Measurements from ENCODE around the gene PPP1R37.

DNA sequence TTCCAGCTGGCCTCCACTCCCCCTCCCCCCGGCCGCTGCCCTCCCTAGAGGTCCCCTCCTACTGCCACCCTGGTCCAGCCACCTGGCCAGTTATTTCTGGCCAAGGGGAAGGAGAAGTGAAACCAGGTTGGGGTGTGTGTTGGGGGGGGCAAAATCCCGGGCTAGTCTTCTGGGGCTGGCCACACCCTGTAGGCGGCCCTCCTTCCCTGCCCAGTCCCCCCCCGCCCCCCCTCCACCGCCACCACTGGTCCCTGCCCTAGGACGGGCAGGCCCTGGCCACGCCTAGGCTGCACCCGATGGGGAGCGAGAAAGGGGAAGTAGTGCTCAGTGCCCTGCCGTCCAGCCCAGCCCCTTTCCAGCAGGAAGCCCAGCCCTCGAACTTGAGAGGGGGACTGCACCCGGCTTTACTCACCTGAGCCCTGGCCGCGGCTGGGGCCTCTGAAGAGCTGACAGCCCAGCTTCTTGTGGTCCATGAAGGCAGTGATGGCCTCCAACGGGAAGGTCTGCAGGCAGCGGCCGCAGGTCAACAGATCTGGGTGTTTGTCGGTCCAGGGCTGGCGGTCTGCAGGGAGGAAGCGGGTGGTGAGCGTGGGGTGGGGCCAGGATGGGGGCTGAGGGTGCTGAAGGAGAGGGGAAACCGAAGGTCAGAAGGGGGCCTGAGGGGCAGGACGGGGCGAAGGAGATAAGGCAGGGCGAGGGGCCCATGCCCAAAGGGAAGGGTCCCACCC, 17.5 kb upstream of the PPP1R37 start:
- TF ChIP-seq, protein P1, sequence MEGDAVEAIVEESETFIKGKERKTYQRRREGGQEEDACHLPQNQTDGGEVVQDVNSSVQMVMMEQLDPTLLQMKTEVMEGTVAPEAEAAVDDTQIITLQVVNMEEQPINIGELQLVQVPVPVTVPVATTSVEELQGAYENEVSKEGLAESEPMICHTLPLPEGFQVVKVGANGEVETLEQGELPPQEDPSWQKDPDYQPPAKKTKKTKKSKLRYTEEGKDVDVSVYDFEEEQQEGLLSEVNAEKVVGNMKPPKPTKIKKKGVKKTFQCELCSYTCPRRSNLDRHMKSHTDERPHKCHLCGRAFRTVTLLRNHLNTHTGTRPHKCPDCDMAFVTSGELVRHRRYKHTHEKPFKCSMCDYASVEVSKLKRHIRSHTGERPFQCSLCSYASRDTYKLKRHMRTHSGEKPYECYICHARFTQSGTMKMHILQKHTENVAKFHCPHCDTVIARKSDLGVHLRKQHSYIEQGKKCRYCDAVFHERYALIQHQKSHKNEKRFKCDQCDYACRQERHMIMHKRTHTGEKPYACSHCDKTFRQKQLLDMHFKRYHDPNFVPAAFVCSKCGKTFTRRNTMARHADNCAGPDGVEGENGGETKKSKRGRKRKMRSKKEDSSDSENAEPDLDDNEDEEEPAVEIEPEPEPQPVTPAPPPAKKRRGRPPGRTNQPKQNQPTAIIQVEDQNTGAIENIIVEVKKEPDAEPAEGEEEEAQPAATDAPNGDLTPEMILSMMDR (IDR thresholded peaks at IDR 0.05; ENCODE audit: low read depth, low read length, poor library complexity, severe bottlenecking), result no peak
- TF ChIP-seq EZH2phosphoT487 (IDR thresholded peaks at IDR 0.05; ENCODE audit: borderline replicate concordance, low read length), result no peak
